ENCODE data around the gene AK9. TPM values are rescaled to one million over a fixed set of nuclear protein-coding genes. Genes with fewer than 3 reads are reported as not detected.

The AK9 gene
- total and polyA plus RNA-seq, 9 of the 15 experiments (the other 6 are each of a cell fraction or from before 2014, with no cell fraction given) = 0.59 to 1.9 (median 1.2) TPM

DNA sequence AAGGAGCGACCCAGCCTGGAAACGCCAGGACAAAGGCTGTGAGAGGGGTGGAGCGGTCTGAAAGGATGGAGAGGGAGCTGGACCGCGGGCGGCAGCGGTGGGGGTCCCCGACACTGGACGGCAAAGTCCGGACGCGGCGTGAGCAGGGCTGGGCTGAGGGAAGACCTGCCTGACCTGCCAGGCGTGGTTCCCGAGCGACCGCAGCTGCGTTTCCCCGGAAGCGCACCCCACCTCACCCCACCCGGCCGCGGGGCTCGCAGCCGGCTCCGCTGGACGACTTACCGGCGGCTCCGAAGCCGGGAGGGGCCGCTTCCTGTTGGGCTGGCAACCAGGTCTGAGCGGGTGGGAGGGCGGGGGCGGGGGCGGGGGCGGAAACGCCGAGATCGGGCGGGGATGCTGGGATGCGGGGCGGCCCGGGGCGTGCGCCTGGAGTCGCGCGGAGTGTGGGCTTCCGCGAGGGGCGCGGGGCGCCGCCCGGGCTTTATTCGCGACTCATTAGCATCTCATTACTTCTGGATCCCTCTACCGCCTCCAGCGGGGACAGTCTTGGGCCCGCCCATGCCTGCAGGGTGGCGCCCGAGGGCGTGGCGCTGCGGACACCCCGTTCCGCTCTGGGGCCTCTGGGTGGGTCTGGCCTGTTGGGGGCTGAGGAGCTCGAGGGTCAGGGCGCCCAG, 235.4 kb downstream of the AK9 start, which contains the start of gene MICAL1 (continued):
- TF ChIP-seq BRCA1 (IDR thresholded peaks at IDR 0.05) = no peak
- no peak for TF ChIP-seq BRCA1 (CRISPR knock-in tag; IDR thresholded peaks at IDR 0.05)
- TF ChIP-seq MBD1 (CRISPR knock-in tag; IDR thresholded peaks at IDR 0.05) = no peak
- no peak for TF ChIP-seq NFE2 (IDR thresholded peaks at IDR 0.05; ENCODE audit: low read depth)
- TF ChIP-seq ZNF699 (CRISPR knock-in tag; IDR thresholded peaks at IDR 0.05; ENCODE audit: insufficient replicate concordance) = no peak
- no peak for TF ChIP-seq SNIP1 (IDR thresholded peaks at IDR 0.05; ENCODE audit: low read depth)
- 0 out of 2 replicates have a peak, but pooled peaks have one; percentile 42 for TF ChIP-seq ETV1 (tag; conservative IDR thresholded peaks at IDR 0.05; ENCODE audit: low read depth)
- TF ChIP-seq HNRNPH1 (optimal IDR thresholded peaks at IDR 0.05; ENCODE audit: low read depth, low read length) = no peak
- TF ChIP-seq, protein P1, sequence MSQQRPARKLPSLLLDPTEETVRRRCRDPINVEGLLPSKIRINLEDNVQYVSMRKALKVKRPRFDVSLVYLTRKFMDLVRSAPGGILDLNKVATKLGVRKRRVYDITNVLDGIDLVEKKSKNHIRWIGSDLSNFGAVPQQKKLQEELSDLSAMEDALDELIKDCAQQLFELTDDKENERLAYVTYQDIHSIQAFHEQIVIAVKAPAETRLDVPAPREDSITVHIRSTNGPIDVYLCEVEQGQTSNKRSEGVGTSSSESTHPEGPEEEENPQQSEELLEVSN (IDR thresholded peaks at IDR 0.05; ENCODE audit: borderline replicate concordance in 1 of 2, extremely low read depth in 1 of 2, insufficient read depth in 1 of 2, insufficient read length in 1 of 2, low read depth in 1 of 2, low read length in 1 of 2, poor library complexity in 1 of 2, severe bottlenecking in 1 of 2) = peak in 1 of 2 experiments; percentile 14
- TF ChIP-seq, protein P2, sequence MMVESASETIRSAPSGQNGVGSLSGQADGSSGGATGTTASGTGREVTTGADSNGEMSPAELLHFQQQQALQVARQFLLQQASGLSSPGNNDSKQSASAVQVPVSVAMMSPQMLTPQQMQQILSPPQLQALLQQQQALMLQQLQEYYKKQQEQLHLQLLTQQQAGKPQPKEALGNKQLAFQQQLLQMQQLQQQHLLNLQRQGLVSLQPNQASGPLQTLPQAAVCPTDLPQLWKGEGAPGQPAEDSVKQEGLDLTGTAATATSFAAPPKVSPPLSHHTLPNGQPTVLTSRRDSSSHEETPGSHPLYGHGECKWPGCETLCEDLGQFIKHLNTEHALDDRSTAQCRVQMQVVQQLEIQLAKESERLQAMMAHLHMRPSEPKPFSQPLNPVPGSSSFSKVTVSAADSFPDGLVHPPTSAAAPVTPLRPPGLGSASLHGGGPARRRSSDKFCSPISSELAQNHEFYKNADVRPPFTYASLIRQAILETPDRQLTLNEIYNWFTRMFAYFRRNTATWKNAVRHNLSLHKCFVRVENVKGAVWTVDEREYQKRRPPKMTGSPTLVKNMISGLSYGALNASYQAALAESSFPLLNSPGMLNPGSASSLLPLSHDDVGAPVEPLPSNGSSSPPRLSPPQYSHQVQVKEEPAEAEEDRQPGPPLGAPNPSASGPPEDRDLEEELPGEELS (CRISPR knock-in tag; IDR thresholded peaks at IDR 0.05; ENCODE audit: borderline replicate concordance) = no peak
- no peak for TF ChIP-seq EHMT2 (IDR thresholded peaks at IDR 0.05)
- TF ChIP-seq DIDO1 (tag; IDR thresholded peaks at IDR 0.05; ENCODE audit: low read depth) = no peak
- TF ChIP-seq SUPT5H (IDR thresholded peaks at IDR 0.05) = no peak; the same call in 1 of the 2 replicates
- TF ChIP-seq NCOA6 (IDR thresholded peaks at IDR 0.05) = peak; percentile 93
- TF ChIP-seq ZNF431 (CRISPR knock-in tag; IDR thresholded peaks at IDR 0.05) = no peak
- peak; percentile 18; the same call in 1 of the 2 replicates for TF ChIP-seq GABPB1 (CRISPR knock-in tag; IDR thresholded peaks at IDR 0.05)
- TF ChIP-seq RHOXF2B (CRISPR knock-in tag; conservative IDR thresholded peaks at IDR 0.05) = no peak
- TF ChIP-seq, protein P3, sequence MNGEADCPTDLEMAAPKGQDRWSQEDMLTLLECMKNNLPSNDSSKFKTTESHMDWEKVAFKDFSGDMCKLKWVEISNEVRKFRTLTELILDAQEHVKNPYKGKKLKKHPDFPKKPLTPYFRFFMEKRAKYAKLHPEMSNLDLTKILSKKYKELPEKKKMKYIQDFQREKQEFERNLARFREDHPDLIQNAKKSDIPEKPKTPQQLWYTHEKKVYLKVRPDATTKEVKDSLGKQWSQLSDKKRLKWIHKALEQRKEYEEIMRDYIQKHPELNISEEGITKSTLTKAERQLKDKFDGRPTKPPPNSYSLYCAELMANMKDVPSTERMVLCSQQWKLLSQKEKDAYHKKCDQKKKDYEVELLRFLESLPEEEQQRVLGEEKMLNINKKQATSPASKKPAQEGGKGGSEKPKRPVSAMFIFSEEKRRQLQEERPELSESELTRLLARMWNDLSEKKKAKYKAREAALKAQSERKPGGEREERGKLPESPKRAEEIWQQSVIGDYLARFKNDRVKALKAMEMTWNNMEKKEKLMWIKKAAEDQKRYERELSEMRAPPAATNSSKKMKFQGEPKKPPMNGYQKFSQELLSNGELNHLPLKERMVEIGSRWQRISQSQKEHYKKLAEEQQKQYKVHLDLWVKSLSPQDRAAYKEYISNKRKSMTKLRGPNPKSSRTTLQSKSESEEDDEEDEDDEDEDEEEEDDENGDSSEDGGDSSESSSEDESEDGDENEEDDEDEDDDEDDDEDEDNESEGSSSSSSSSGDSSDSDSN (IDR thresholded peaks at IDR 0.05; ENCODE audit: borderline replicate concordance in 1 of 2, low read depth in 2 of 2, low read length in 2 of 2) = peak in 1 of 2 experiments; percentile 53; a peak in 1 of 4 replicates
- no peak for TF ChIP-seq IFI16 (CRISPR knock-in tag; IDR thresholded peaks at IDR 0.05)

Measured in K562 (cell line).